Measurements from ENCODE around the gene MIPOL1.
"Not testable (repeated sequence)": the region's sequence is repeated elsewhere in the genome, so short reads cannot be mapped to it uniquely, and the experiment has no call there.

The MIPOL1 gene

GRCh38 chr14:37236044-37236443, 38.3 kb downstream of the MIPOL1 start:
- DNase-seq, result not testable (repeated sequence)

- DNase-seq, result peak; percentile 13
Observed at GRCh38 chr14:37237094-37237493, 39.4 kb downstream of the MIPOL1 start.

- no peak for DNase-seq
Observed at GRCh38 chr14:37237735-37238200, 40.0 kb downstream of the MIPOL1 start.

GRCh38 chr14:37241198-37241597, 43.5 kb downstream of the MIPOL1 start:
- DNase-seq, result no peak

GRCh38 chr14:37246427-37246829, 48.7 kb downstream of the MIPOL1 start:
- peak; percentile 98 for DNase-seq

GRCh38 chr14:37247791-37248461, 50.2 kb downstream of the MIPOL1 start:
- DNase-seq, result peak; percentile 93

GRCh38 chr14:37251775-37252174, 54.0 kb downstream of the MIPOL1 start:
- peak; percentile 56 for DNase-seq

- DNase-seq, result peak; percentile 25
Observed at GRCh38 chr14:37252434-37252833, 54.7 kb downstream of the MIPOL1 start.

GRCh38 chr14:37253905-37254304, 56.2 kb downstream of the MIPOL1 start:
- peak; percentile 92 for DNase-seq

GRCh38 chr14:37254411-37254947, 56.7 kb downstream of the MIPOL1 start:
- DNase-seq, result peak; percentile 48

- DNase-seq, result peak; percentile 85
Observed at GRCh38 chr14:37257501-37258070, 59.8 kb downstream of the MIPOL1 start.

GRCh38 chr14:37262649-37263048, 64.9 kb downstream of the MIPOL1 start:
- DNase-seq, result peak; percentile 98

GRCh38 chr14:37263656-37264236, 66.0 kb downstream of the MIPOL1 start:
- no peak for DNase-seq

- DNase-seq, result no peak
Observed at GRCh38 chr14:37268788-37269187, 71.1 kb downstream of the MIPOL1 start.

- DNase-seq, result peak; percentile 95
Observed at GRCh38 chr14:37270629-37271028, 72.9 kb downstream of the MIPOL1 start.

- peak; percentile 21 for DNase-seq
Observed at GRCh38 chr14:37272569-37272968, 74.8 kb downstream of the MIPOL1 start.

GRCh38 chr14:37274652-37275051, 76.9 kb downstream of the MIPOL1 start:
- DNase-seq, result no peak

GRCh38 chr14:37275963-37276362, 78.2 kb downstream of the MIPOL1 start:
- DNase-seq, result no peak

GRCh38 chr14:37278636-37279538, 81.2 kb downstream of the MIPOL1 start:
- DNase-seq, result peak; percentile 70

GRCh38 chr14:37279818-37280217, 82.1 kb downstream of the MIPOL1 start:
- no peak for DNase-seq

GRCh38 chr14:37284760-37285159, 87.0 kb downstream of the MIPOL1 start:
- DNase-seq, result no peak

- DNase-seq, result no peak
Observed at GRCh38 chr14:37285220-37285619, 87.5 kb downstream of the MIPOL1 start.

GRCh38 chr14:37289688-37290087, 92.0 kb downstream of the MIPOL1 start:
- no peak for DNase-seq
